H4 (cell line): ENCODE results near the gene TTLL7. TPM values are rescaled to one million over a fixed set of nuclear protein-coding genes. Genes with fewer than 3 reads are reported as not detected.

Experiments used
- DNase-seq: peaks from one replicate; pipeline ENCODE4 v3.0.0-alpha.2; 2015; ENCODE audit warnings: low spot score
- total RNA-seq: library from RNA; depleted of rRNA; stranded (reverse); fragments of >200 nt; shearing (Covaris generic); gene quantifications from 2 replicates; pipeline ENCODE4 v1.2.3, GENCODE V29; 2014

Gene TTLL7
- total RNA-seq, 1 experiment from 2014 or later = 5.9 TPM

GRCh38 chr1:83864991-83865390 is 133.9 kb downstream of the TTLL7 start:
- no peak for DNase-seq

DNA sequence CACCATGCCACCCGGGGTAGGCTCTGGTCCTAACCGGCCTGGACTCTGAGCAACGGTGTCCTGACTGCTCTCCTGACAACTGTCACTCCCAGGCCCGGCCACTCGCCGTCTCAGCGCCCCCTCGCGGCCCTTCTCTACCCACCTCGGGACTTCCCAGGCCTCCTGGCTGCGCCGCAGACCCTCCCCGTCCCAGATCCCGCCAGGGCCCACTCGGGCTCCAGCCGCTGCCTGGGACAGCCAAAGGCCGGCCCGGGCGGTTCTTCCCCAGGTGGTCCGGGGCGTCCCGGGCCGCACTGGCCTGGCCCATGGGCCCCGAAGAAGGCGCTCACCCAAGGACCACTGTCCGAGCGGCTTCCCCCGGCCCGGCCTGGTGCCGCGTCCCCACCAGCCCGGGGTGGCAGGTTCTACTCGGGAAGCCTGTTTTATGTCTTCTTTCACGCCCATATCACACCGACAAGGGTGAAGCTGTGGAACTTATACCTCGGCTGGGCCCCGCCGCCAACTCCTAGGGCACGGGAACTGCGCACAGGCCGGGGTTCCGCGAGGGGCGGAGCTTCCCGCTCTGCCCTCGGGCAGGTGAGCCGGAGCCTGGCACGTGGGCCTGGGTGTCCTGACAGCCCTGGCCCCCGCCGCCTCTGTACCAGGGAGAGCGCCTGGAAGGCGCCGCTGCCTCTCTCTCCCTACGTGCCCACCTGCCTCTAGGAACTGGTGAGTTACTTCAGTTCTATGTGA is 138.3 kb downstream of the TTLL7 start:
- no peak for DNase-seq

DNA sequence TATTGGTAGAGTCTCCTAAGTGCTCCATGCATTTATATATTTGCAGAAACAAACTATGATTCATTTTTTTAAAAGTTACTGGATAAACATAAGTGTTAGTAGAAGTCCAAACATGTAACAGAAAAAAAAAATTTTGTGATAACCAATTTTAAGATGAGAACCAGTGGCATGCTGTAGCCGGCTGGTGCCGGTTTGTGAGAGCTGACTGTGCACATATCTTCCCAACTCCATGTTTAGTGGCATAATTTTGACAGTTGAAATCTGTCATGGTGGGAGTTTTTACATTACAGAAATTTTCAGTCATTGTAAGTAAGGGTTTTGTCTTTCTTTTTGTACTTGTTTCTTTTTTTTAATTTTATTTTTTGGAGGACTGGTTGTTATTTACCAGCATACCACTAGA is 141.2 kb downstream of the TTLL7 start:
- no peak for DNase-seq

DNA sequence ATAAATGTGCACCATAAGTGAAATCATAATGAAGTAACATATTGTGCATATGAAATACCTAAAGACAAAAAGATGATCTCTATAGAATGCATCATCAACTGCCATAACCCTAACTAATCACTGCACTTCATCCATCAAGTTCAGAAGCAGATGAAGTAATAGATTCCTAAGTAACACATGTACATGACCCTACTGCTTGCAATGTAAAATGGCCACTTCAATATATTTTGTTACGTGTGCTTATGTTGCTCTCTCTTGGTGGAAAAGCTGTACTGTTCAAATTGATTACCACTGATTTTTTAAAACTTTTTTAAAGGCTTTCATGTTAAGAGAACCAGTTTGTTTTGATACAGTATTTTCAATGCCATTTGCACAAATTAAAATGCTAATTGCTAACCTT is 141.8 kb downstream of the TTLL7 start:
- peak; percentile 18 for DNase-seq

DNA sequence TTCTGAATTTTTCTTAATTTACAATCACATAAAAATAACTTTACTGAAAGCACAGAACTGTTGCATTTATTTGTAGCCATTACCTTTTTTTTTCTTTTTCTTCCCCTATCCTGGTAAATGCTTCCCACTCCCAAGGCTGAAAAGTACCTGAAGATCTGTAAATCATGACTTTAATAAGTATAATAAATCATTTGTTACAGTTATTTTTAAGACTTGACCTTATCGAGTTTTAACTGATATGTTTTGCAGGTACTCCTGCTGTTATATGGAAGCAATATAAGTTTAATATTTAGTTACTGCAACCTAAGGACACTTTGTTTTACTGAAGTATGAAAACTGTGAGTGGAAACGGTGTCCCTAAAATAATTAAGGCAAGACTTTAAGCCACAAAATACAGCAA is 142.6 kb downstream of the TTLL7 start:
- no peak for DNase-seq

GRCh38 chr1:83854456-83854855 is 144.5 kb downstream of the TTLL7 start:
- no peak for DNase-seq

- DNase-seq = no peak
Observed at GRCh38 chr1:83850834-83851233, 148.1 kb downstream of the TTLL7 start.

GRCh38 chr1:83849191-83850061 is 149.5 kb downstream of the TTLL7 start:
- DNase-seq = no peak

- no peak for DNase-seq
Observed at GRCh38 chr1:83846138-83846537, 152.8 kb downstream of the TTLL7 start.

DNA sequence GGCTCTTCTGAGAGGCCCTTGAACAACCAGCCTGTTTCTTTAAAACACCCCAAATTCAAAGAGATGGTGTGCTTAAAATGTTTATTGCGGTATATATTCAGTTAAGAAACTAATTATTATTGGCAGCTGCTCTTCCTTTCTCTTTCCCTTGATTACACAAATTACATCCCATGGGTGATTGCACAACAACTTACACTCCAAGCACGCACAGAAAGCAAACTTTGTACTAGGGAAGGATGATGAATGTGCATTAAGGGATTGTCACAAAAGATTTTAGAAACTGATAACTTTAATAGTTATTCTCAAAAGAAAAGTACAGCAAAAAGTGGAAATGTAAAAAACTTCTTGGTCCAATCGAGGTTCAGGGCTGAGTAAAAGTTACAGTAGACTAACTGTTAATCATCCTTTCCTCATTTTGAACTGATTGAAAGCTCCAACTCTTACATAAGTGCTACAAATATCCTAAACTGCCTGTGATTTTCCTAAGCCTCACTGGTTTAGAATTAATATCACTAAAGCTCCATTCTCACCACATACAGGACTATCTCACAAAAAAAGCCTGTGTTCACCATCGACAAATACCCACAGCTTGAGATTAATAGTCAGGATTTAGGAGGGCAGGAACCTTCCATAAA is 153.4 kb downstream of the TTLL7 start:
- DNase-seq = peak; percentile 3

DNA sequence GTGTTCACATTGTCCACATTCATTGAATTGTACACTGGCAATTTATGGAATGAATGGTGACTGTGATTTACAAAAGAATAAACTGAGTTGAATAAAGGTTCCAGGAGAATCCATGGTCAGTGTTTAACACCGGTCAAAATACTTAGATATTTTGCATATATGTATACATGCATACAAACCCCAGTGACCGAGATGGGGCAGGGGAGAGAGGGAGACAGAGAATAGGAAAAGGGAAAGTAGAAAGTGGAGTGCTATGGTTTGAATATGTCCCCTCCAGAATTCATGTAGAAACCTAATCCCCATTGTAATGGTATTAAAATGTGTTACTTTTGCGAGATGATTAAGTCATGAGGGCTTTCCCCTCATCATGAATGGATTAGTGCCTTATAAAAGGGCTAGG is 154.4 kb downstream of the TTLL7 start:
- DNase-seq = no peak

DNA sequence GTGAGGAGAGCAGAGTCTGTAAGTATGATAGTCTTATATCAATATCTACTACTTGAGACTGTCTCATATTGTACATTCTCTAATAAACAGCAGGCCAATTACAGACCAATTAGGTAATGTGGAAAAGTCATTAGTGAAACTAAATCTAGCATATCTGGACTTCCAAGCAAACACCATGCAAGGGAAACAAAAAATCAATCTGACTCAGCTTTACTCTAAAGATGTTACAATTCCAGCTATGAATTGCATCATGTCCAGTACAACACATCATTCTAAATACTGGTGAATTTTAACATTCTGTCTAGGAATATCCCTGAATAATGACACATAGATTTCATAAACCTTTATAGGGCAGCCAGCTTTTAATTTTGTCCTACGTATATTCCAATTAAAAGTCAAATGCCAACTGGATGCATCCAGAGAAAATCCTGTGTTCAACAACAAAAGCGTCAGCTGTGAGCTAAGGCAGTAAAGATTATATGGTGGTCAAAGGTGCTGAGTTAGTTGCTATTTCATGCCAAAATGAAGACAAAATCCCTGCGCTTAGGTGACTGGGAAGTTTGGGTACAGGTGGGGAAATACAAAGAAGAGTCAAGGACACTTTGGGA is 159.3 kb downstream of the TTLL7 start:
- DNase-seq = no peak

DNA sequence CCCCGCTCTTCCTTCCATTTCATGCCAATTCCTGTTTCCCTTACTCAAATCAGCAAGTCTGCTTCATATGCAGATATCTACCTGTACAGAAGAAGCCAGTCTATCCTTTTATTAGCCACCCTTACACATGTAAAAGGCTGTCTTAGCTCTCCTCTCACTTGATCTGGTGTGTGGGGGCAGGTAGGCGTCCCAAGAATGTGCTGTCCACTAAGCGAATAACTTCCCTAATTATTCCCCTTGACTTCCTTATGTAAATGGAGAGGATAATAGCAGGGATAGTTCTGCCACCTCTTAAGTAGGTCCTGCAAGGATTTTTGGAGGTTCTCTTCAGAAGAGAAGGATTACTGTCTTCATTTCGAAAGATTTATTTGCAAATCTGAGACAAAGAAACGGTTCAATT is 160.4 kb downstream of the TTLL7 start:
- DNase-seq = no peak

DNA sequence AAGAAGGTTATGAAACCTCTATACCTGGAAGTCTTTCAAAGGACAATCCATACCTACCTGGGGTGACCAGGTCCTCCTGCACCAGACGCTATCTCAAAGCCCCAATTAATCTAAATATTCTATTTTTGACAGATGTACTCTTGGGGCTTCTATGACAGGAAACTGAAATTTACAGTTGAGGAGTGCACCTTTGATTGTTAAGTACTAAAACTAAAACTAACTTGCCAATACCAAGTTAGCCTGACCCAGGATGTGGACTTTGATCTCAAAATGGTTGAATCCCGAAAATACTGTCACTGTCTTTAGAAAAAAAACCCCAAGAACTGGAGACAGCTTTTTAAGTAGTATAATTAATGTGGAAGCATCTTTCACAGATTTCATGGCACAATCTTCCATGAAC is 162.4 kb downstream of the TTLL7 start:
- no peak for DNase-seq

GRCh38 chr1:83834621-83835264 is 164.2 kb downstream of the TTLL7 start:
- DNase-seq = no peak

DNA sequence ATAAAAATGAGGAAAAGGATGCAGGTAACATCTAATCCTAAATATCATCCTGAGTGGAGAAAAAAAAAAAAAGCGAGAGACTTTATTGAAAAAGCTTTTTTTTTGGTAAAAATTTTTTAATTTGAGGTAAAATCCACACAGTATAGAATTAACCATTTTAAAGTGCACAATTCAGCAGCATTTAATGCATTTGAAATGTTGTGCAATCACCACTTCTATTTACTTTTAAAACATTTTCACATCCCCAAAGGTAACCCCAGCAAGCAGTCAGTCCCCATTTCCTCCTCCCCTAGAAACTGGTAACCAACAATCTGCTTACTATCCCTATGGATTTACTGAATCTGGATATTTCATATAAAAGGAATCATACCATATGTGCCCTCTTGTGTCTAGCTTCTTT is 166.7 kb downstream of the TTLL7 start:
- no peak for DNase-seq

GRCh38 chr1:83829106-83829505 is 169.8 kb downstream of the TTLL7 start:
- no peak for DNase-seq

DNA sequence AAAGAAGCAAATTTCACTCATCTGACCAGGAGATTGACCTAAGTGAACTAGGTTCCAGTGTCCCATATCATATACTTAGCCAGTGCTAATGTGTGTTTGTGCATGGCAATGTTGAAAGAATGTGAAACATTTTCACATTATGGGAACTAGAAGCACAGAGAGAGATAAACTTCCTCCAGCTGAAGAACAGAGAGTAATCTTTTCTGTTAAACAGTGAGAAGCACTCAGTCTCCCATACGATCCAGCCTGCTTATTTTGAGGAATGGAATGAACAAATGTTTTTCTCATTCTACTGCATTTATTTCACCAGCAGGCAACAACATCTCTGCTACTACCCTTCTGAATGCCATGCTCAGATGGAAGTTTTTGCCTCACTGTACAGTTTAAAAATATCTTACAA is 170.5 kb downstream of the TTLL7 start:
- no peak for DNase-seq

DNA sequence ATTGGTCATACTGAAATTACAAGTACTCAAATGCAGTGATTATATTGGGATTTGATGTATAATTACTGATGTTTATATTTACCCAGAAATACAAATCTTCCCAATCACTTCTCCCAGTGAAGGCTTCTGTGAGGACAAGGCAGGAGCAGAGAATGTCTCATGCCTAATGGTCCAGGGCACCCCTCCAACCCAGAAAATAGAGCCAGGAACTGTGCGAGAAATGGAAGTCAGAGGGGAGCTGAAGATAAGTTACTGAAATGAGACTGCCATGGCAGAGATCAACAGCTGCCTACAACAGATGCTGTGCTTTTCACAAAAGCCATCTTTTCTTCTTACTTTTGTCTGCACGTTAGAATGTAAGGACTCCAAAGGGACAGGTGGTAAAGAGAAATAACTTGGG is 171.2 kb downstream of the TTLL7 start:
- no peak for DNase-seq

- DNase-seq = no peak
Observed at GRCh38 chr1:83822208-83822607, 176.7 kb downstream of the TTLL7 start.

DNA sequence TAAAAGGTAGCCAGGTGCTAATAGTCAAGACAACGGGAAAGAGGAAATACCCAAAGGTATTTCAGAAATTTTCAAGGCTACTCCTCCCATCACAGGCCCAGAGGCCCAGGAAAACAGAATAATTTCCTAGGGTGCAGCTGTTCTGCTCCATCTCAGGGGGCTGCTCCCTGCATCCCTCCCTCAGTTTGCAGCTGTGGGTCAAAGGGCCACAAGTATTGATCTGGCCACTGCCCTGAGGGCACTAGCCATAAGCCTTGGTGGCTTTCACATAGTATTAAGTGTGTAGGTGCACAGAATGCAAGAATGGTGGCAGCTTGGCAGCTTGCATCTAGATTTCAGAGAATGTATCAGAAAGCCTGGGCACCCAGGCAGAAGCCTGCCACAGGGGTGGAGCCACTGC is 179.5 kb downstream of the TTLL7 start:
- no peak for DNase-seq

DNA sequence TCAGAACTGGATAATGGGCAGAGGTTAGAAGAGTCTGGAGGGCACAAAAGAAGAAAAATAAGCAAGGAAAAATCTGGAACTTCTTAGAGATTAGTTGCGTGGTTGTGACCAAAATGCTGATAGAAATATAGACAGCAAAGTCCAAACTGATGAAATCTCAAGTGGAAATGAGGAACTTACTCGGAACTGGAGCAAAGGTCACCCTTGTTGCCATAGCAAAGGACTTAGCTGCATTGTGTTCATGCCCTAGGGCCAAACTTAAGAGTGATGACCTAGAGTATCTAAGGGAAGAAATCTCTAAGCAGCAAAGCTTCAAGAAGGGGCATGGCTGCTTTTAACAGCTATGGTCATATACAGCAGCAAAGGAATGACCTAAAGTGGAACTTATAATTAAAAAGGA is 180.0 kb downstream of the TTLL7 start:
- DNase-seq = no peak
